HT-29 (cell line): ENCODE data around the gene ATP9A. TPM values are rescaled to one million over a fixed set of nuclear protein-coding genes. Genes with fewer than 3 reads are reported as not detected.
"Not testable (repeated sequence)": the region's sequence is repeated elsewhere in the genome, so short reads cannot be mapped to it uniquely, and the experiment has no call there.

ENCODE experiments used
- DNase-seq: peaks from one replicate; pipeline ENCODE4 v3.0.0-alpha.2; 2015; ENCODE audit warnings: low spot score
- total RNA-seq: library from RNA; depleted of rRNA; stranded (reverse); fragments of >200 nt; shearing (Covaris generic); gene quantifications from 2 replicates; pipeline ENCODE4 v1.2.3, GENCODE V29; 2014

Gene ATP9A
- total RNA-seq, 1 experiment from 2014 or later = 70.3 TPM

GRCh38 chr20:51574248-51575033 is 193.7 kb downstream of the ATP9A start:
- no peak for DNase-seq

GRCh38 chr20:51573576-51574243 is 194.5 kb downstream of the ATP9A start:
- no peak for DNase-seq

- no peak for DNase-seq
These were observed 196.8 kb downstream of the ATP9A start for GRCh38 chr20:51571460-51571794.

- no peak for DNase-seq
These were observed 197.3 kb downstream of the ATP9A start for GRCh38 chr20:51570739-51571459.

GRCh38 chr20:51569815-51570738 is 198.1 kb downstream of the ATP9A start:
- DNase-seq = no peak

GRCh38 chr20:51568533-51568932 is 199.7 kb downstream of the ATP9A start:
- DNase-seq = not testable (repeated sequence)

GRCh38 chr20:51567622-51568021 is 200.6 kb downstream of the ATP9A start:
- DNase-seq = no peak

- no peak for DNase-seq
These were observed 201.6 kb downstream of the ATP9A start for GRCh38 chr20:51566594-51566993.

GRCh38 chr20:51565298-51566144 is 202.7 kb downstream of the ATP9A start:
- DNase-seq = no peak

- DNase-seq = peak; percentile 72
These were observed 204.5 kb downstream of the ATP9A start for GRCh38 chr20:51563486-51564332.

- DNase-seq = no peak
These were observed 205.1 kb downstream of the ATP9A start for GRCh38 chr20:51563174-51563485.

GRCh38 chr20:51562332-51563173 is 205.6 kb downstream of the ATP9A start:
- DNase-seq = peak; percentile 57

- DNase-seq = no peak
These were observed 206.2 kb downstream of the ATP9A start for GRCh38 chr20:51562027-51562331.

- no peak for DNase-seq
These were observed 207.5 kb downstream of the ATP9A start for GRCh38 chr20:51560550-51561307.

- no peak for DNase-seq
These were observed 208.1 kb downstream of the ATP9A start for GRCh38 chr20:51560042-51560441.

- no peak for DNase-seq
These were observed 213.5 kb downstream of the ATP9A start for GRCh38 chr20:51554538-51555165.

- DNase-seq = no peak
These were observed 214.2 kb downstream of the ATP9A start for GRCh38 chr20:51553897-51554486.
